Lower leg skin (tissue), 3 donors: Measurements from ENCODE around the gene IL12B.

Source experiments
- POLR2A ChIP-seq, 2 donors: fragments of 450-650 bp; IDR thresholded peaks; one replicate each; pipeline ENCODE4 v1.6.1; 2016 to 2017; ENCODE audit warnings: antibody characterized with exemption in 2 of 2, mild to moderate bottlenecking in 1 of 2, moderate library complexity in 1 of 2
- TF ChIP-seq, protein P1 (sequence below), 3 donors: fragments of 450-650 bp; IDR thresholded peaks; one replicate each; pipeline ENCODE4 v1.5.1; 2016; ENCODE audit warnings: antibody characterized with exemption in 3 of 3, mild to moderate bottlenecking in 3 of 3, moderate library complexity in 2 of 3

DNA sequence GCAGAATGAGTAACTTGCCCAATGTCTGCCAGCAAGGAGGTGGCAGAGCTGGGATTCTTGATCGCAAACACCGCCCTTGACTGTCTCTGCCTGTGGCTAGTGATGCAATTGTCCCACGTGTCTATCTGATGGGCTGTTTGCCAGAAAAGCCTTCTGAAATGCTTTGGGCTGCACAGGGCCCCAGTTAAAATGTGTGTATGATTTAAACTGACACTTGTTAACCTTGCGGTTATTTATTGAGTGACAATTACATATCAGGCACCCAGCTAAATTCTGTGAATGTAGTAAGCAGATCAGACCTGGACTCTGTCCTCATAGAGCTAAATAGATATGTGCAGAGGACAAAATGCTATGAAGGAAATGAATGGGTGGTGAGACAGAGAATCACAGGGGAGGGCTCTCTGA, 11.6 kb upstream of the IL12B start:
- TF ChIP-seq, protein P1, sequence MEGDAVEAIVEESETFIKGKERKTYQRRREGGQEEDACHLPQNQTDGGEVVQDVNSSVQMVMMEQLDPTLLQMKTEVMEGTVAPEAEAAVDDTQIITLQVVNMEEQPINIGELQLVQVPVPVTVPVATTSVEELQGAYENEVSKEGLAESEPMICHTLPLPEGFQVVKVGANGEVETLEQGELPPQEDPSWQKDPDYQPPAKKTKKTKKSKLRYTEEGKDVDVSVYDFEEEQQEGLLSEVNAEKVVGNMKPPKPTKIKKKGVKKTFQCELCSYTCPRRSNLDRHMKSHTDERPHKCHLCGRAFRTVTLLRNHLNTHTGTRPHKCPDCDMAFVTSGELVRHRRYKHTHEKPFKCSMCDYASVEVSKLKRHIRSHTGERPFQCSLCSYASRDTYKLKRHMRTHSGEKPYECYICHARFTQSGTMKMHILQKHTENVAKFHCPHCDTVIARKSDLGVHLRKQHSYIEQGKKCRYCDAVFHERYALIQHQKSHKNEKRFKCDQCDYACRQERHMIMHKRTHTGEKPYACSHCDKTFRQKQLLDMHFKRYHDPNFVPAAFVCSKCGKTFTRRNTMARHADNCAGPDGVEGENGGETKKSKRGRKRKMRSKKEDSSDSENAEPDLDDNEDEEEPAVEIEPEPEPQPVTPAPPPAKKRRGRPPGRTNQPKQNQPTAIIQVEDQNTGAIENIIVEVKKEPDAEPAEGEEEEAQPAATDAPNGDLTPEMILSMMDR (IDR thresholded peaks at IDR 0.05), result no peak
- no peak for TF ChIP-seq POLR2A (IDR thresholded peaks at IDR 0.05)
